Stimulated activated CD8-positive, alpha-beta memory T cell treated with anti-CD3 and anti-CD28 coated beads, Interleukin-2, amount 100 ng/mL, for 1 hour (primary cell): ENCODE data around the gene EPHB1.

Source experiments
- DNase-seq, 2 donors: peaks; one replicate each; pipeline ENCODE4 v3.0.0-alpha.2; 2020; ENCODE audit warnings: low read depth in 2 of 2

The EPHB1 gene

DNA sequence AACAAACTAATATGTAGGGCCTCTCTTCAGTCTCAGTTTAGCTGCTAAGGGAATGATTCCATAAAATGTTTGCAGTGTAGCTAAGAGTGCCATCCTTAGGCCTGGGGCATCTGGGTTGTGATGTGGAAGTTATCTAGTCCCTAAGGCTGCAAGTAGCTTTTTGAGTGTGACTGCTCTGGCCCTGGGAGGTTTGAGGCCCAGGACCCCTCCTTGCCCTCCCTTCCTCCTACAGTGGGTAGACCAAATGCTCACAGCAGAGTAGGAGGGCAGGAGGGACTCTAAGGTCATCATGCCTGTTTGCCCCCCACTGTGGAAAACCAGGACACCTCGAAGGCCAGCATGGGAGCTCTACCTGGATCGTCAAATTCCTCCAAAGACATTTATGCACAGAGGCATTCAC is 115.0 kb downstream of the EPHB1 start:
- no peak for DNase-seq

DNA sequence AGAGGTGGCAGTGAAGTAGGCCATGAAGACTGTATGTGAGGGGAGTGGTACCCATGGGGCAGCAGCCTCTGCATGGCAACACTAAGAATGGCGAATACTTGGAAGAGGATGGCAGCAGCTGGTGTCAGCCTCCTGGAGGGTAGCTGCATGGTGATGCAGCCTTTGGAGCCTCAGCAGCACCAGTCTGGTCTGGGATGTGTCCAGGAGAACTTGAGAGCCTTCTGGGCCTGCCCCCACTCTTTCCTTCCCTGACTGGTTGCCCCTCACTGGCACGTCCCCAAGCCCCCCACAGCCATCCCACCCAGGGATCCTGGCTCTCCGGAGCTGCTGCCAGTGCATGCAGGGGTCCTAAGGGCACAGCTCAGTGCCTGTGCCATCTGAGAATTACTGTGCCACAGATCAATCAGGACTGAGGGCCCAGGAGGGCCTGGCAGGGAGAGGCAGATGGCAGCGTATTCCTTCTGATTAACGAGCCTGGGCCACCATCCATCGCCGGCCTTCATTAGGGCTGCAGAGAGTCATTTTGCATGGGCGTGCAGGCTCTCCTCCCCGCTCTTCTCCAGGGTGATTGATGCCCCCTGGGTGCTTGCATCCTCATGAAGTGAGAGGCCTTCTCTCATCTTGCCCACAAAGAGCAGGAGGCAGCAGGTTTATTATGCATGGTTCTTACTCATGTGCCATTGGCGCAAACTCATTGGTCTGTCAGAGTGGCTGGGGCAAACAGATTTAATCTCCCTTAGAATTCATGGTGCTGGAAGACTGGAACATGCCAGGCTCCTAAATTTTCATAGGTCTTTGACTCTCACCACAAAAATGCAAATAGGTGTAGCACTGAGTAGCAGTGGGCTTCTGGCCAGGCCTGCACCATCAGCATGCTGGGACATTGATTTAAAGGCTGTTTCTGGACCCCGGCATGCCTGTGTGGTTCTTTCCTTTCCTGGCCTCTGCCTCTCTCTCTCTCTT is 116.8 kb downstream of the EPHB1 start:
- no peak for DNase-seq

DNA sequence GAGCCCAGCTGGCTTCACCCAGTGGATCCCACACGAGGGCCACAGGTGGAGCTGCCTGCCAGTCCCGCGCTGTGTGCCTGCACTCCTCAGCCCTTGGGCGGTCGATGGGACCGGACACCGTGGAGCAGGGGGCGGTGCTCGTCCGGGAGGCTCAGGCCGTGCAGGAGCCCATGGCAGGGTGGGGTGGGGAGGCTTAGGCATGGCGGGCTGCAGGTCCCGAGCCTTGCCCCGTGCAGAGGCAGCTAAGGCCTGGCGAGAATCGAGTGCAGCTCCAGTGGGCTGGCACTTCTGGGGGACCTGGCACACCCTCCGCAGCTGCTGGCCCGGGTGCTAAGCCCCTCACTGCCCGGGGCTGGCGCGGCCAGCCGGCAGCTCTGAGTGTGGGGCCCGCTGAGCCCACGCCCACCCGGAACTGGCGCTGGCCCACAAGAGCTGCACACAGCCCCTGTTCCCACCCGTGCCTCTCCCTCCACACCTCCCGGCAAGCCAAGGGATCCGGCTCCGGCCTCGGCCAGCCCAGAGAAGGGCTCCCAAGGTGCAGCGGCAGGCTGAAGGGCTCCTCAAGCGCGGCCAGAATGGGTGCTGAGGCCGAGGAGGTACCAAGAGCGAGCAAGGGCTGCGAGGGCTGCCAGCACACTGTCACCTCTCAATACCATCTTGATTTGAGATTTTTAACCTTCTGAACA is 121.4 kb downstream of the EPHB1 start:
- DNase-seq: no peak

DNA sequence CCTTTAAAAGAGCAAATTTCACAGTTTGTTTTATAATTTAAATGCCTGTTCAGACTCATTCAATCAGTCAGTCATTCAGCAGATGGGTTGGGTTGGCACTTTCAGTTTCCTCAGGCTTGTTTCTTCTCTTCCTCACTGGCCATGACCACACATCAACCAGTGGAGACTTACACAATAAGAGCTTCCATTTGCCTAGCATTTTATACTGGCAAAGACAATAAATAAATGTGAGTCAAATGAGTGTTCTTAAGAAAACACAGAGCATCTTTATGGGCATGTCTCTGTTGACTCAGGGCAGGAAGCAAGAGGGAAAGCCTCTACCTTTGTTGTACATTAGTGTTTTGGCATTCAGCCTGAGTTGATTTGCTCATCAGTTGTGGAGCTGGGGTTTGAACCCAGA is 122.6 kb downstream of the EPHB1 start:
- no peak for DNase-seq

DNA sequence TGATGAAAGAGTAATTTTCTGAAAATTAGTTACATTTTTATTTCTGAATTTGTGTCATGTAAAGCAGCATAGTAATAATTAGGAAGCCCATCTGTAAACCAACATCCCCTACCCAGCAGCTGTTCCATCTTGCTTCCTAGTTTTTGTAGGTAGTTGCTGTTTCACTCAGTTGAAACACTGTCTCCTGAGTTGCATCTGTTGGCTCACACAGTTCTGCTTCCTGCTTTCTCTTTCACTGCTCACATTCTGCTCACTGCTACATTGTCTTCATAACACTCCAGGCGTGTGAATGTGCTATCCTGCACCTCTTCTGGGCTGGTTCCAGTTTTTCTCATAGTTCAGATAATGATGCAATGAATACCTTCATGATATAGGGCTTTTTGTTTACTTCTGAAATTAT is 123.4 kb downstream of the EPHB1 start:
- DNase-seq: no peak

DNA sequence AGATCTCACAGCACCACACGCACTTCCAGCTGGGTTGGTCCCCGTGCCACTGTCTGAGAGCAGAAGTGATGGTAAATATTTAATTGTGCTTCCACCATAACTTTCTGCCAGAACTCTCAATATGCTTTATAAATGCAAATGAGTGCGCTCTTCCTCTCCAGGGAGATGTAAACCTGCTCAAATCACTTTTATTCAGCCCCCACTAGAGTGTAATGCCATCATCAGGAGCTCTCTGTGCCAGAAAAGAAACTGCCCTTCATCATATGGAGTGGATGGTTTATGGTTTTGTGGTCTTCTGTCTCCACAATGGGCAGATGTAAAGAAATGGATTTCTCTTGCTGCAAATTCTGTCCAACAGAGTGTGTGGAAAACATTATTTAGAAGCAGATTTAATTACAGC is 127.0 kb downstream of the EPHB1 start:
- no peak for DNase-seq

DNA sequence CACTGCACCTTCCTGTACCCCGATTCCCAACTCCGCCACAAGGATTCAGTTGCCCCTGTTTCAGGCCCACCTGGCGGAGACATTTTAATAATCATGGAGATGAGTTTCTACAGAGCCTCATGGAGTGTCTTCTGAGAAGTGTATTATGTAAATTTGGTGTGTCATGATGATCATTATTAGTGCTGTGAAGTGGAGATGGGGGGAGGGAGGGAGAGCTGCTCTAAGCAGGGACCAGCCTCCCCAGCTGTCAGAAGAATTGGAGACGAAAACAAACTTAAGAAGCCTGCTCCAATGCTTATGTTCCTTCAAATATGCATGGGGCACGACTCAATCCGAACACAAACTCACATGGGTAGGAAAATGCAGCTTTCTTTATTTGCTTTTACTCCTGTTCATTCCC is 127.8 kb downstream of the EPHB1 start:
- no peak for DNase-seq

DNA sequence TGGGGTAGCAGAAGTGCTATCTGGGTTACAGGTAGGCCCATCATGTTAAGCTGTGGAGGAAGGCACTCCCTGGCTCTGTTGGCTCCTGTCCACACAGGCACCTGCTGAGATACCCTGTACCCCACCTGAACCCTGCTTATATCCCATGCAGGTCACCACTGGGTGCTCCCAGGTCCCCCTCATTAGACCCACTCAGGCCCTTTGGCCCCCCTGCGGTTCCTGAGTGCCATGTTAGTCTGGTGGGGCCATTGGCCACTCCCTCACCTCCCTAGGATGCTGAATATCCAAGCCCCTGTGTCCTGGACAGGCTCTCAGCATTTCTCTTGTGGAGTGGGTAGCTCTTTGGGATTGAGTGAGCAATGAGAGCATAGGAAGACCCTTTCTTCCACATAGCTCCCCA is 128.2 kb downstream of the EPHB1 start:
- no peak for DNase-seq

DNA sequence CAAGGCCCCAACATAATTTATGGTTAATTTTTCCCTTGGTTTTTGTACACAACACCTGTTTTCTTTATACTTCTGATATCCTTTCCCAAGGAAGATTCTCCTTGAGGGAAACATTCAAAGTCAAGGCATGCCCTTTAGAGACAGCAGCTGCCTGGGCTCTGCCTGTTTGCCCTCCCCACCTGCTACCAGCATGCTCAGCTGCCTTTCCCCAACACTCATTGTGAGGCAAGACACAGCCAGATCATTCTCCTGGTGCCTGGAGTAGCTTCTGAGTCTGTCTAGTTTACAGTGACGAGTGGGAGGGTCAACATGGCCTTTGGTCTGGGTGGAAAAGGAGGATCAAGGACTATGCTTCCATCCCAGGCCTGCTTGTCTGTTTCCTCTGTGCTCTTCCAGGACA is 132.5 kb downstream of the EPHB1 start:
- no peak for DNase-seq

DNA sequence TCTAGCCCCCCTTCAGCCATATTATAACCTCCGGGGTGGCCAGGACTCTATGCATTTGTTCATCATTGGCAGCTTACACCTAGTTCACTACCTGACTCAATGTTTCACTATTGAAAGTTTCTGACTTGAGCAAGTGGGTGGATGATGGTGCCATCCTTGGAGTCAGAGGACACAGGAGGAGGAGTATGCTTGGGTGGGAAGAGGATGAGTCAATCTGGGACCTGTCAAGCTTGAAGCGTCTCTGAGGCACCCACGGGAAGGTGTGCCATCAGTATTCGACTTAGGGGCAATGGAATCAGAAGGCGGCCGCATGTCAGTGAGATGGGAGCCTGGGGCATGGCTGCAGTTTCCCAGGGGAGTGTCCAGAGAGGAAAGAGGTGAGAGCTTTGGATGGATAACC is 133.3 kb downstream of the EPHB1 start:
- no peak for DNase-seq

DNA sequence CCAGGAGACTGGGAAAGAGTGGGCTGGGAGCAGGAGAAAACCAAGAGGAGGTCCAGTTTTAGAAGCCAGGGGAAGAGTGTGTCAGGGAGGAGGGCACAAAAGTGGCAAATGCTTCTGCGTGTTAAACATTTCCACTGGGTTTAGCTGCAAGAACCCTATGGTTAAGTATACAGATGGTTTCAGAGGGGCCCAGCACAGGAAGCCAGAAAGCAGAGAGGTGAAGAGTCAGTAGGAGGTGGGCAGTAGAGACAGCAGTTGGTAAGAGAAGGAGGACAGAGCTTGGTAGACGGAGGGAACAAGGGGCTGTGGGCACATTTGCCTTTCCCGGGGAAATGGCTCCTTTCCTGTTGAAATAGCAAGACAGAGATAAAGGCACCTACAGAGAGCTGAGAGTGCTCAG is 133.8 kb downstream of the EPHB1 start:
- DNase-seq: no peak

DNA sequence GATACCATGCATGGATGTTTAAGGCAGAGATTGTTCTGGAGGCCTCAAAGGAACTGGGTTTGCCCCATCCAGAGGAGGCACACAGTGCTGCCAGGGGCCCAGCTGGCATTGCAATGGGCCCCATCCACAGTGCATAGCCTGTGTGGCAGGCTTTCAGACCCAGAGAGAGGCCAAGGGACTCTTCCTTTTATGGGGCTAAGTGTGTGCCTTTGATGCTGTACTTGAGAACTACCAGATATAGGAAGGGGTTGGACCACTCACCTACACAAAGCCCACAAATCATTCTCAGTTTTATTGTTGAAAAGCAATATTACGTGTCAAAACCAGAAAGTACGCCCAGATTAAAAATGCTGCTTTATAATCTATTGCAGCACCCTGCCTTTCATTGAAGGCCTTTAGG is 134.9 kb downstream of the EPHB1 start:
- no peak for DNase-seq

DNA sequence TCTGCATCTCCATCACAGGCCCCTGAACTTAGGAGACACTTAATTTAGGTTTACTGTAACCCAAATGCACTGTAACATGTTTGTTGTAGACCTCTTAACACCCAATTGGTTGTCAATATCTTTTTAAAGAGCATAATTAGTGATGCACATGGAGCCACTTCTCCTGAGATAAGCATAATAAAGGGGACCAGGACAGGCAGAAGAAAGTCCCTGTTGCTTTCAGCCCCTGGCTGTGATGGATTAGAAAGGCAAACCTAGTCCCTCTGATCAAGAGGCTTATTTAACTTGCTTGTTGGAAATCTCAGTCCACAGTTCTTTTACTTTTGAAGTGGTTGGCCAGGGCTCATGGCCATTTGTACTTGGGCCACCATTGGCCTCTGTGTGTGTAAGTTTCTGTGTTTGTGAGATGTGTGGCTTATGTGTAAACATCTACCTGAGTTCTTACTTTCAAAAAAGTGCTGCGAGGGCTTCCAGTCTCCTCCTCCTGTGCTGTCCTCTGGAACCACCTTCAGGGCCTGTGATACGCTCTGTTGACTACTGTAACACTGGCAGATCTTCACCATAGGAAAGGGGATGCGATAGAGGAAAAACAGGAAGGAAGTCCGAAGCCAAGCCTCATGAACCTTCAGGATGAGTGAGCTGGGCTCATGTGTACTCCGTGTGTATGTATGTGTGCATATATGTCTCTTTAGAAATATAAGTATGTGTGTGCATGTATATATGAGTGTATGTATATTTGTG is 136.2 kb downstream of the EPHB1 start:
- DNase-seq: no peak

DNA sequence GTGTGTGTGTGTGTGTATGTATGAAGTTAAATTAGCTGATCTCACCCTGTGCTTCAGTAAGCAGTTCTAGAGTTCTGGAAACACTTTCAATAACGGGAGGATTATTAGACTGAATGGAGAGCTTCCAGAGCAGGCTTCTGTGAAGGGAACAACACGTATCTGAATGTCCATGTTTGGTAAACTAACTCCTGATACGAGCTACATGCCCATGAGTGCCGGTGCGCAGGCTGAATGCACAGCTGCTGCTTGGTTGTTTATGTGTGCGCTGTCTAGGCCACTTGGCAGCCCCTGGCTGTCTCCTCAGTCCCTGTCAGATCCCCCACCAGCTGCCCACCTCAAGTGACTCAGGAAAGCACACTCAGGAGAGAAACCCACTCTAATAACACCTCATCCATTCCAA is 137.0 kb downstream of the EPHB1 start:
- DNase-seq: no peak

DNA sequence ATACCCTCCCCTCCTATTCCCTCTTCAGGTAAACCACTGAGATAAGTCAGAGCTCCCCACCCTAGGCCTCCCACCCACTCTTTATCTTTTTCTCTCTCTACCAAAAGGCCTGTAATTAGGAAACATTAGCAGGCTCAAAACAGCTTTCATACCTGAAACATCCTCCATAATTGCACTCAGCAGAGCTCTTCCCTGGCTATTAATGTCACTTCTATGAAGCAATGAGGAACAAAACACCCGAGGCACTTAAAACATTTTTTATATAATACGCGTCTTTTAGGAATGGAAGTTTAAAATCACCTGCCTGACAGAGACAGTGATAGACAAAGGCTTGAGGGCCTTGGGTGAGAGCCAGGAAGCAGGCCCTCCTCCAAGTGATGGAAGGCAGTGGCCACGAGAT is 138.9 kb downstream of the EPHB1 start:
- no peak for DNase-seq

DNA sequence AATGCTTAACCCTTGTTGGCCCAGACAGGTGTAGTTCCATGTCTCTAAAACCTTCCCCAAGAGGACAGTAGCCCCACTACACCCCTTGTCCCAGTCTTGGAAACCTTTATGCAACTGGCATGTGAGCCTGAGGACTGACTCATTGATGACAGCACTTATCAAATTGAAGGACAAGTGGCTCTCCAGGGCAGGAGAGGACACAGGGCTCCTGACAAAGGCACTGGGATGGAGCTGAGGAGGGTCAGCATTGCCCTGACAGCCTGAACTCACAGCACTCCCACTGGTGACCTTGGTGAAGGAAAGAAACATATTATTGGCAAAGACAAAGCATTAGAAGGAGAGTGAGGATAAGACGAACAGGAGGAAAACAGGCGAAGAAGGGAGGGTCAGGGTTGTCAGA is 139.9 kb downstream of the EPHB1 start:
- no peak for DNase-seq

DNA sequence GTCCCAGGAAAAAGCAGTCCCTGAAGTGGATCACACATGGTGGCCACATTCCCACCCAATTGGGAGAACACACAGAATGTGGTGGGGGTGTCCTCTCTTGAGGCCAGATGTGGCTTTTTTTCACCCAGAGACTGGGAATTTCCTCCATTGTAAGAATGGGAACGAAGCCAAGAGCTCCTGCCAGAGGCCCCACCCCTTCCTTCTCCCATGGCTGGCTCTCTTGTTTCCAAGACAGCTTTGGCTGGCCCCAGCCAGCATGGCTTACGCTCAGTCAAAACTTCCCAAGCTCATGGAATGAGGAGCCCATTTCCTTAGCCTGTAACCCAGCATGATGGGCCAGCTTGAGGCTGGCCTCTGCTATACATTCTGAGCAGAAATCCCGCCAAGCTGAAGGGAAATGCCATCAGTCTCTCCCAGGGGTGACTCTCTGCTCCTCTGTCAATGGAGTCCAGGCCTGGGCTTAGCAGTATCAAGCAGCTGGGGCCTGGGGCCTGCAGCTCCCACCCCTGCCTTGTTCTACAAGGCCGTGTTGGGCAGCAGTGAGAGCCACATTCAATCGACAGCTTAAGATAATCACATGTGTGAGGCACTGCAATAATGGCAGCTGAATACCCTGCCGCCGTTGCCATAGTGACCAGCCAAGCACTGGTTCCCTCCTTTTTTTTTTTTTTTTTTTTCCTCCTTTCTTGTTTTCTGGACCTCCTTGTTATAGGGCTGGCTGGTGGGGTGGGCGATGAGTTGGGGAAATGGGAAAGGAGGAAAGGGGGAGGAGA is 142.4 kb downstream of the EPHB1 start:
- DNase-seq: no peak

DNA sequence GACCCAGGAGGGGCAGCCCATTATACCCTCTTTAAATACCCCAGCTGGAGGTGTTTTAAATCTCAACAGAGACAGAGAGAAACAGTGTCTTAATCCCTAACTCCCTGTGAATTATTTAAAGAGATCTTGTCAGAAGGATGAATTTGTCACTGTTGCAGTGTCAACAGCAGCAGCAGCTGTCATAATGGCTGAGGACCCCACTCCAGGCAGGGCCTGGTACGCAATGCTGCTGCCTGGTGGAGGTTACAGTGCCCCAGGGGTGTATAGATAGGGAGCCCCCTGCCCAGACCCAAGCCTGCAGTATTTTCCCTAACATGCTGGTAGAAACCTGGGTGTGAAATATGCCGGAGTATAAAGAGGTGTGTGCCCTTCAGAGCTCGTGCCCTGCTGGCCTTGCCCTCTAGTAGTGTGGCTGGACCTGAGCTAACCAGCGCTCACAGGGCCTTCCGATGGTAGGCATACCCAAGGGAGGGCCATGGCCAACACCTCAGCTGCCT is 143.0 kb downstream of the EPHB1 start:
- DNase-seq: no peak

DNA sequence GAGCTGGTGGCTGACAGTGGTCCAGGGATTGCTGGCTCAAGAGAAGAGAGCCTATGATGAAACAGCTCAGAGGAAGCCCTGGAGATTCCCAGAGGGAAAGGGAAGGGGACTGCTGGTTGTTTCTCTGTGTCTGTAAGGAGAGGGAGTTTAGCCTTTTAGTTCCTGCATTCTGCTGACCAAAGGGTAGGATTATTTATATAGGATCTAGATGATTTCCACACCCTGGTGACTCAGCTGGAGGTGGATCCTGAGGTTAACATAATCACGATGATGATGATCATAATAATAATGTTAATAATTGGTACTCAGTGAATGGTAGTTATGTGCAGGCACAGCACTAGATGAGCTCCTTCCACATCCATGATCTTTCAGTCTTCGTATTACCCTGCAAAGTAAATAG is 144.9 kb downstream of the EPHB1 start:
- DNase-seq: no peak

DNA sequence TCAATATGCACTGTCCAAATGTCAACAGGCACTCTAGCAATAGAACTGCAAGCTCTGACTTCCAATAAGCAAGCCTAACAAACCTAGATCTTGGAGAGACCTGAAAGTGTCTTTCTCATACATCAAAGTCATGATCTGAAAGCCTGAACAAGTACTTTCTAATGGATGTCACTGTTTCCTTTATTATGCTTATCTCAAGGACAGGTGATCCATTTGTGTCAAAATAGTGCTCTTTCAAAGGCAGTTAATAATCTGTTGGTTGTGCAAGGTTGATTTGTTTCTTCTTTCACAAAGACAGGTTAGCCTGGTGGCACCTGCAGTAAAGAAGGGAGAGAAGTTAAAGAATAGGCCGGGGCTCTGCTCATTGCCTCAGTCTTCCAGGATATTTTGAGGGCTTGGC is 146.8 kb downstream of the EPHB1 start:
- DNase-seq: no peak

DNA sequence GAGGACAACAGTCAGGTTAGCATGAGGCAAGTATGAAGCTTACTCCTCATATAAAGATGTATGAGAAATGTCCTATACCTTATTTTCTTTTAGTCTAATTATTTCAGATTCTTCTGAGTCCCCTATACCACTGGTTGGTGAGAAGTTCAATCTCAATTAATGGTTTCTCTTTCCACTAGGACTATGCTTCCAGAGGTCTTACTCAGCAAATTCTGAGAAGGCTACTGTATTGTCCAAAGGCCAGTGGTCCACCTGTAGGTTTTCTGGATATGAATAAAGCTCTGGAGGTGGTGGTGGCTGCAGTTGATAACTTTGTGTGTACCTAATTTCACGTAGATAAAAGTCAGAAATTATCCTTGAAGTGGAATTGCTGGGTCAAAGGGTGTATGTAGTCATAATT is 149.4 kb downstream of the EPHB1 start:
- no peak for DNase-seq

DNA sequence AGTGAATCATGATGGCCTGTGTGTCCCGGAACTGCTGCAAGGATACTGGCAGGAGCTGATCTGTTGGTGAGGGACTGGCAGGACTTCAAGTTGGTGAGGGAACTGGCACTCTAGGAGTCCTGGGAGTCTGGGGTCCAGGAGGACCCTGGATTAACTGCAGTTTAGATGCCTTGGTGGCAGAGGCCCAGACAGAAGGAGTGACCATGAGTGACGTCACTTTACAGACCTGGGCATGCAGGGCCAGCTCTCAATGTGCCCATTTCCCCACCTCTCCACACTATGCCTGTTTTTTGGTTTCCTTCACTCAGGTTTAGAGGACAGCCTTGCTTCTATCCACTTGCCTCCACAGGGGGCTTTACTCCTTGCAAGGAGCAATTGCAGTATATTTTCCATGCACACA is 154.1 kb downstream of the EPHB1 start:
- DNase-seq: no peak
